Measurements from ENCODE around the gene NECTIN1.

Gene NECTIN1

GRCh38 chr11:119687373-119688046 is 41.5 kb downstream of the NECTIN1 start:
- DNase-seq (ENCODE audit: extremely low spot score) = no peak
- ChIA-PET CTCF (interaction anchor here (1.3 to 2.7 kb wide), 3 partner anchors 13 to 42 kb away, joined by 3 to 13 read pairs (median 9); partner anchors contain the start of gene NECTIN1), POLR2A (interaction anchor here (0.5 kb wide), 1 partner anchor 32 kb away, joined by 3 read pairs; no protein-coding TSS in a partner anchor)
- no peak for TF ChIP-seq CTCF (IDR thresholded peaks at IDR 0.05; ENCODE audit: control extremely low read depth, extremely low read depth, low read depth, missing control alignments)

- no peak for TF ChIP-seq CTCF (IDR thresholded peaks at IDR 0.05; ENCODE audit: control extremely low read depth, extremely low read depth, low read depth, missing control alignments)
- DNase-seq (ENCODE audit: extremely low spot score) = no peak
- POLR2A ChIA-PET = no interaction called here
- CTCF ChIA-PET = interaction anchor here (0.9 to 1.6 kb wide), 4 partner anchors 8 to 36 kb away, joined by 3 to 5 read pairs (median 4); no protein-coding TSS in a partner anchor
These were observed 42.7 kb downstream of the NECTIN1 start for GRCh38 chr11:119686177-119686882.

- CTCF ChIA-PET = interaction anchor here (0.9 to 1.6 kb wide), 4 partner anchors 9 to 21 kb away, joined by 3 to 6 read pairs (median 4); no protein-coding TSS in a partner anchor
- no peak for DNase-seq (ENCODE audit: extremely low spot score)
- no peak for TF ChIP-seq CTCF (IDR thresholded peaks at IDR 0.05; ENCODE audit: control extremely low read depth, extremely low read depth, low read depth, missing control alignments)
- POLR2A ChIA-PET = no interaction called here
These were observed 43.8 kb downstream of the NECTIN1 start for GRCh38 chr11:119685111-119685746.

- no peak for TF ChIP-seq CTCF (IDR thresholded peaks at IDR 0.05; ENCODE audit: control extremely low read depth, extremely low read depth, low read depth, missing control alignments)
- ChIA-PET CTCF (interaction anchor here (0.9 to 1.5 kb wide), 3 partner anchors 10 to 43 kb away, joined by 3 to 6 read pairs (median 3); no protein-coding TSS in a partner anchor), POLR2A (no interaction called here)
- DNase-seq (ENCODE audit: extremely low spot score) = no peak
These were observed 44.5 kb downstream of the NECTIN1 start for GRCh38 chr11:119684361-119685110.

GRCh38 chr11:119683783-119684182 is 45.2 kb downstream of the NECTIN1 start:
- no peak for TF ChIP-seq CTCF (IDR thresholded peaks at IDR 0.05; ENCODE audit: control extremely low read depth, extremely low read depth, low read depth, missing control alignments)
- POLR2A ChIA-PET = no interaction called here
- DNase-seq (ENCODE audit: extremely low spot score) = no peak
- CTCF ChIA-PET = interaction anchor here (0.8 to 6.6 kb wide), 6 partner anchors 9 to 425 kb away, joined by 3 to 47 read pairs (median 6); partner anchors contain the start of gene NECTIN1

All from GM10248 (cell line).